ENCODE data around the gene SEMA5A.

Gene SEMA5A

DNA sequence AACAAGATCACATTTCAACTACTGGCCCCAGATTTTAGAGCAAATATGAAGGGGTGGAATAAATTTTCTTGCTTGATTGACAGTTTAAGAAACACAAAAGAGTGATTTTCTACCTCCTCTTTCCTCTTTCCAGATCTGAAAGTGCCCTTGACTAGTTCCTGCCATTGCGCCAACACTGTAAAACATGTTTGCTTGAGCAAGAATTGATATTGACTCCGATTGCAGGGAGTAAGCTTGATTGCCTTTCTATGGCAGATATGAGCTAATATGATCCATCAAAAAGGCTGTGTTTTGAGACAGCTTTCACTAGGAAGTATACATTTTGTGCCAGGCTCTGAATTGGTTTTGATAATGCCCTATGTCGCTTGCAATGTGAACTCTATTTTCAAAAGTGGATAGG, 508.8 kb downstream of the SEMA5A start:
- TF ChIP-seq GATA2 (IDR thresholded peaks at IDR 0.05; ENCODE audit: low read depth, low read length): no peak
- TF ChIP-seq GATA3 (IDR thresholded peaks at IDR 0.05; ENCODE audit: low read depth, low read length): no peak

DNA sequence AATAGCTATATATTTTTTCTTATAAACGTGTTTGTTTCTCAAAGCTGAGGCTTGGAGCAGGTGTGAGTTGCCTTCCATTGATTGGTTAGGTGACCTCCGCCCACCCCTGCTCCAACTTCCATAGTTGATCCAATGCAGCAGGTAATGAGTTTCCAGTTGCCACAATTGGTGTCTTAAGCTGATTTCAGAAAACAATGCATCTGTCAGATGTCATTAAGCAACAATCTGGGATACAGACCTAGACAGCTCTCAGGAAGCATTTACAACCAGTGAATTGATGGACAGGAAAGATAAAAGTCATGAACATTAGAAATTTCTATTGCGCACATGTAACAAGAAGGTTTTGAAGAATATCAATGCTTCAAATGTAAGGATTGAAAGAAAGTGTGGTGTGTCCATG, 510.5 kb downstream of the SEMA5A start:
- TF ChIP-seq GATA2 (IDR thresholded peaks at IDR 0.05; ENCODE audit: low read depth, low read length): no peak
- no peak for TF ChIP-seq GATA3 (IDR thresholded peaks at IDR 0.05; ENCODE audit: low read depth, low read length)

DNA sequence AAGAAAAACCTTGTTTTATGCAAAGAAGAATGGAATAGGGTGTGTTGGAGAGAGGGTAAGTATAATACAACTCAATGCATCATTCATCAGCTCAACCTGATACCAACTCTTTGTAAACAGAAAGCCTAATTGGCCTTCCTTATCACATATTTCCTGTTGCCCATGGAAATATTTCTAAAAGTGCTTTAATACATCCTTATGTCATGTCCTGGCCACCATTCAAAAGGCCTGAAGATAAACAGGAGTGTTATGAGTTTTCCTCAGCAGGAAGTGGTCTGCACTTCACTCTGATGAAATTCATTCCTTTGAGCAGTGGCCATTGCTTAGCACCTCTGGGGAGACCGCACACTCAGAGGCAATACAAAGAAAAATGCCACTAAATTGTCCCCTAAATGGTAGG, 511.2 kb downstream of the SEMA5A start:
- TF ChIP-seq GATA3 (IDR thresholded peaks at IDR 0.05; ENCODE audit: low read depth, low read length) (no peak), GATA2 (IDR thresholded peaks at IDR 0.05; ENCODE audit: low read depth, low read length) (no peak)

DNA sequence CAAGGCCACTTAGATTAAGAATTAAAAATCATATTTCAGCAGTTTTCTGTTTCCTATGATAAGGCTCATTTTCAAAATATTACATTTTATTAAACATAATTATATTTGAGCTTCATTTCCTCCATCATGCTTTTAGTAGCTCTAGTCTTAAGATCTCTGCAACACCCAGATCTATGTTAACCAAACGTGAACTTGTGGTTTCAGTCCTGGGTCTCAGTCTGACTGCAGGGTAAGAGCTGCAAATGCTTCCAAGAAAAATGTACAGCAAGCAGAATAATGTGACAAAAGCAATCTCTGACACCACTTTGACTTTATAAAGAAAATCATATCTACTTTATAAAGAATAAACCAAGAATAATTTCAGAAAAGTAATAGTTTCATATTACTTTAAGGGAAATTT, 512.4 kb downstream of the SEMA5A start:
- TF ChIP-seq GATA3 (IDR thresholded peaks at IDR 0.05; ENCODE audit: low read depth, low read length): no peak
- TF ChIP-seq GATA2 (IDR thresholded peaks at IDR 0.05; ENCODE audit: low read depth, low read length): no peak

DNA sequence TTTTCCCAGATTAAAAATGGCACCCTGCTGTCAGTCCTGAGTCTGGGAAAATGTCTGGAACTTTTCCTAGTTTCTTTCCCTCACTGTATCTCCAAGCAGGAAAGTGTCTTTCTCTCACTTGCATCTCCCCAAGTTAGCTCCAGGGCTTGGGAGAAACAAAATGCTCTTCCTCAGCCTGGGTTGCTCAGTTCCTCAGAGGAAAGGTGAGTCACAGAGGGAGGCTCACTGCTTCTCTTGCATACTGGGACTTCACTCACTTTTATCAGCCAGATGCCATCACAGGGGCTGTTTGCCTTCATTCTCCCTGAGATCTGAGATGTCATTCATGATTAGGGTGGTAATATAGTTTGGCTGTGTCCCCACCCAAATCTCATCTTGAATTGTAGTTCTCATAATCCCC, 519.9 kb downstream of the SEMA5A start:
- TF ChIP-seq GATA2 (IDR thresholded peaks at IDR 0.05; ENCODE audit: low read depth, low read length) (no peak), GATA3 (IDR thresholded peaks at IDR 0.05; ENCODE audit: low read depth, low read length) (no peak)

DNA sequence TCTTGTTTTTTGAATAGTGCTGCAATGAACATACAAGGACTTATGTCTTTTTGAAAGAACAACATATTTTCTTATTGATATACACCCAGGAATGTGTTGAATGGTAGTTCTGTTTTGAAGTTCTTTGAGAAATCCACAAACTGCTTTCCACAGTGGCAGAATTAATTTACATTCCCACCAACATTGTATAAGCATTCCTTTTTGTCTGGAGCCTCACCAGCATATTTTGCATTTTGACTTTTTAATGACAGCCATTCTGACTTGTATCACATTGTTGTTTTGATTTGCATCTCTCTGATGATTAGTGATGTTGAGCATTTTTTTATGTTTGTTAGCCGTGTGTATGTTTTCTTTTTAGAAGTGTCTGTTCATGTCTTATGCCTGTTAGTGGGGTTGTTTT, 524.9 kb downstream of the SEMA5A start:
- TF ChIP-seq GATA2 (IDR thresholded peaks at IDR 0.05; ENCODE audit: low read depth, low read length): no peak
- no peak for TF ChIP-seq GATA3 (IDR thresholded peaks at IDR 0.05; ENCODE audit: low read depth, low read length)

DNA sequence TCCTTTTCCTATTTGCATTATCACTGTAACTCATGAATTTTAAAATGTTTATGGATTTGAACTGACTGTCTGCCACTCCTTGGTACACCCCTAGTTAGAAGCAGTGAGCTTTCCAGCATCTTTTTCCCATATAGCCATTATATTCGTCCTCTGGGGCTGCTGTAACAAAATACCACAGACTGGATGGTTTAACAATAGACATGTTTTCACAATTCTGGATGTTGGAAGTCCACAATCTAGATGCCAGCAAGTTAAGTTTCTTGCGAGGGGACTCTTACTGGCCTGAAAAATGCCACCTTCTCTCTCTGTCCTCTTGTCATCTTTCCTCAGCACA, 530.0 kb downstream of the SEMA5A start:
- no peak for TF ChIP-seq GATA2 (IDR thresholded peaks at IDR 0.05; ENCODE audit: low read depth, low read length)

DNA sequence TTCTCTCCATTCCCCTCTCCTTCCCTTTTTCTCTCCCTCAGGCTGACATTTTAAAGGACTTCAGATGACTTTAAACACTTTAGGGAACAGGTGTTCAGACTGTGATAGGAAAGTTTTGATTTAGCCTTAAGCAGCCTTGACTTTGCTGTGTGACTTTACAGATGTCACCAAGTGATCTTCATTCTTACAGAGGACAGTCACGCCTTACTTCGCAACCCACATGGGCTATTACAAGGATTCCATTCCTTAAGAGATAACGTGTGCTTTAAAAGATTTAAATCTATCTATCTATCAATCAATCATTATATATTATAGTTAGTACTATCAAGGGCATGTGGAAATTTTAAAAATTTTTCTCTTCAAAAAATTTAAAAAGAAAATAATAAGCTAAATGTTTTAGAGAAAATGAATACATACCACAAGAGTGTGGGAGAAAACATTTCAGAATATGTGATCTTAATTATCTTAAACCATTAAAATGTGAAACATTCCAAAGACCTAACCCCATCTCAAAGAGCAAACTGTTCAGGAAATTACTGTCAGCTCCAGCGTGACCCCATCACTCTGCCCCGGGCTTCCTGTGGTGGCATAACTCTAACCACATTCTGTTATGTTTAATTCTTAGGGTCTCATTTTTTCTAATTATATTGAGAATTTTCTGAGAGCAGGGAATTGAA, 530.5 kb downstream of the SEMA5A start:
- TF ChIP-seq GATA2 (IDR thresholded peaks at IDR 0.05; ENCODE audit: low read depth, low read length) (no peak), GATA3 (IDR thresholded peaks at IDR 0.05; ENCODE audit: low read depth, low read length) (no peak)

DNA sequence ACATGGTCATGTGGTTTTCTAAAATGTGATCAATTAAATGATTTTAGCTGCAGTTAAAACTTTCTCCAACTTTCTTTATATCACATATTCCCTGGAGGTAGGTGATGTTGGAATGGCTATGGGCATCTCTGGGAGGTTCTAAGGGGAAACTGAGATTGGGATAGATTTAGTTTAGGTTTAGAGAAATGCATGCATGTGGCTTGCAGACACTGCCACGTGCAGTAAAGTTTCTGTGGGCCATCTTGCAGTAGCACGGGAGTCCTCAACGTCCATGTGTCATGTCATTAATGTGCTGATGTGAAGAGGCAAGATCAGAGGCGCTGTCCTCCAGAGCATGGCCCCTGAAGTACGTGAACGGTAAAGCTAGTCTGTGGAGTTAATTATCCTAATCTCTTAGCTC, 532.7 kb downstream of the SEMA5A start:
- TF ChIP-seq GATA2 (IDR thresholded peaks at IDR 0.05; ENCODE audit: low read depth, low read length) (no peak), GATA3 (IDR thresholded peaks at IDR 0.05; ENCODE audit: low read depth, low read length) (no peak)

DNA sequence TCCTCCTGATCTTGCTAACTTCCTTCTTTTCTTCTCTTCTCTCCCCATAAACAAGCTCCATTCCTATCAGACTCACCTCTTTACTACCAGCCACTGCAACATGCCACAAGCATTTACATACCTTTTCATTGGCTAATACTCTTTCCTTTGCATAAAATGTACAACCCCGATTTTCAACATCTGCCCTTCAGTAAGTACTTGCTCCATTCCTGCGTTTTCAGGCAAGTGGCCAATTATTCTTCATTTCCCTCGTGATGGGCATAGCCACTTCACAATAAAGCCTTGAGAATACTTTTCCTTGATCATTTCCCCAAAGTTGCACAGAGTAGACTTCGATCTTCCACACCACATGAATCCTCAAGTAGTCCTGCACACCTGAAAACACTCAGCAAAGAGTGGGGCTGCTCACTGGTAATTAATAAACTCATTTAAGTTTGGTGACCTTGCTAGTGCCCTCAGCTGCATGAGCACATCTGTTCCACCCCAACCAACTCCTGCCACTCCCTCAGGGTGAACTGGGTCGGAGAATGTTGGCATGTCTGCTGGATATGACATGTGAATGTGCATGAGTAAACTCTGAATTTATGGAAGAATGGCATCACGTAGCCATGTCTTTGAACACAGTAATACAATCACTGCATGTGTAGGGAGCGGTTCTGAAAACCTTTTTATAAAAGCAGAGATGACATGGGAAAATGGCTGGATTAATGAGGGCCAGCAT, 535.8 kb downstream of the SEMA5A start:
- TF ChIP-seq GATA2 (IDR thresholded peaks at IDR 0.05; ENCODE audit: low read depth, low read length) (no peak), GATA3 (IDR thresholded peaks at IDR 0.05; ENCODE audit: low read depth, low read length) (no peak)

DNA sequence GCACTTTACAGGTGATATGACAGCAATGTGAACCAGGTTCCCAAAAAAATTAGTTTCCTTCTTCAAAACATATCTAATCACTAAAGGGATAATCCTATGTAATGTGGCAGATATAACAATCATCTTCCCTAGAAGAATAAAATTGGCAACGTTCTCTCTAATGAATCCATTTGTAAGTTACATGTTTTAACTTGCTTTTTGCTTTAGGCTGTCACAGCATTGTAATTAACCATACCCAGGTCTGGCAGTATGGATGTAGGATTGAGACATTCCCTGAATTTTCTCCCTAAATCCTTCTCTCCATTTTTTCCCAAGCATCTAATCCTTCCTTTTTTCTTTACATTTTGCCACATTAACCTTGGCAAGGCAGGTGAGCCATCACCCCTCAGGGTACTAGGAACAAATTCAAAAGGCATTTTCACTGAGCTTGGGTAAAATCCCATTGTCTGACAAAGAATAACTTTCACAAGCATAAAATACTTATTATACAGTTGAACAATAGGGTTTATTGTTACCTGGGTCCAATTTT, 548.3 kb downstream of the SEMA5A start:
- TF ChIP-seq GATA2 (IDR thresholded peaks at IDR 0.05; ENCODE audit: low read depth, low read length) (no peak), GATA3 (IDR thresholded peaks at IDR 0.05; ENCODE audit: low read depth, low read length) (no peak)

DNA sequence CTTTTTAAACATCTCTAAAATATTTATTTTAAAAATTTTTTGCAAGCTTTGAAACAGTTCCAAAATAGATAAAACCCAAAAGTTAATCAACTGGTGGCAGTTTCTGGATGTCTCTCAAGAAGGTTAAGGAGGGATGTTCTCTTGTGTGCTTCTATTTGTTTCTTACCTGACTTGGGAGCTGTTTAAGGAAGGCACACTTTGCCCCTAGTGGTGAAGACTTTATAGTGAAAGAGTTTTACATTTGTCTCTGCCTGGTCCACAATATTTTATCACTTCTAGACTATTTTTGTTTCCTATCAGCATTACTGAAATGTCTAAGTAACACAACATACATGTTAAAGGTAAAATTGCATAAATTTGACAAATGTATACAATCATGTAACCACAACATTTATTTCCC, 552.8 kb downstream of the SEMA5A start:
- TF ChIP-seq GATA2 (IDR thresholded peaks at IDR 0.05; ENCODE audit: low read depth, low read length): no peak
- TF ChIP-seq GATA3 (IDR thresholded peaks at IDR 0.05; ENCODE audit: low read depth, low read length): no peak

Data from SH-SY5Y (cell line).